Left lung (tissue), 10 donors: ENCODE results near the gene GRID1. TPM values are rescaled to one million over a fixed set of nuclear protein-coding genes. Genes with fewer than 3 reads are reported as not detected.
"Not testable (repeated sequence)": the region's sequence is repeated elsewhere in the genome, so short reads cannot be mapped to it uniquely, and the experiment has no call there.

Experiments used
- ATAC-seq: fragments of 200-7000 bp; cut with Tn5 transposase; one replicate; pipeline ENCODE4 v1.9.1; 2020; ENCODE audit warnings: moderate library complexity
- DNase-seq, 4 donors: peaks; one replicate each; pipeline ENCODE4 v3.0.0-alpha.2; 2013 to 2020
- H3K27ac ChIP-seq, 2 donors: fragments of 200-600 bp; sonication (generic) in 1 of 2; one replicate each; pipeline versions ENCODE4 v1.5.0 to v1.8.0; 2020 to 2021
- H3K27me3 ChIP-seq, 2 donors: fragments of 200-600 bp; sonication (generic) in 1 of 2; one replicate each; pipeline versions ENCODE4 v1.5.0 to v1.8.0; 2020 to 2021
- H3K36me3 ChIP-seq, 2 donors: fragments of 200-600 bp; sonication (generic) in 1 of 2; one replicate each; pipeline versions ENCODE4 v1.5.0 to v1.8.0; 2020 to 2021
- H3K4me1 ChIP-seq, 2 donors: fragments of 200-600 bp; one replicate each; pipeline ENCODE4 v1.8.0; 2021
- H3K4me3 ChIP-seq, 2 donors: fragments of 200-600 bp; sonication (generic) in 1 of 2; one replicate each; pipeline versions ENCODE4 v1.5.0 to v1.8.0; 2020 to 2021; ENCODE audit warnings: mild to moderate bottlenecking in 1 of 2
- H3K9me3 ChIP-seq, 2 donors: fragments of 200-600 bp; sonication (generic) in 1 of 2; one replicate each; pipeline versions ENCODE4 v1.5.0 to v1.8.0; 2020 to 2021
- intact Hi-C, 2 donors: fragments of 100-400 bp; cut with DNase I; formaldehyde crosslinking; loops; one replicate each; pipeline versions ENCODE4 v1.11.2 to v1.14.2; 2022
- polyA plus RNA-seq, 6 donors: library from polyadenylated mRNA; unstranded; fragments of 120-200 nt; gene quantifications; one replicate each; pipeline ENCODE4 v1.2.1, GENCODE V29; 2013; ENCODE audit not compliant: insufficient read length in 6 of 6
- total RNA-seq, 2 donors: library from RNA; stranded (reverse); fragmentation: NEBNext Ultra II Directional; extraction: Animal tissue kit (Norgen Biotek cat#: 25700); gene quantifications; one replicate each; pipeline ENCODE4 v1.2.1, GENCODE V29; 2021
- TF ChIP-seq, protein P1 (sequence below), 2 donors: fragments of 200-600 bp; sonication (generic) in 1 of 2; IDR thresholded peaks; one replicate each; pipeline versions ENCODE4 v1.5.0 to v1.8.0; 2021; ENCODE audit warnings: antibody characterized with exemption in 2 of 2
- donor health status: DM: no; HTN: yes; CAD: no.
- donor health status: DM: no; HTN: no; CAD: no.

GRID1 gene
- total and polyA plus RNA-seq, 8 donors = 0.81 to 2.6 (median 1.2) TPM

DNA sequence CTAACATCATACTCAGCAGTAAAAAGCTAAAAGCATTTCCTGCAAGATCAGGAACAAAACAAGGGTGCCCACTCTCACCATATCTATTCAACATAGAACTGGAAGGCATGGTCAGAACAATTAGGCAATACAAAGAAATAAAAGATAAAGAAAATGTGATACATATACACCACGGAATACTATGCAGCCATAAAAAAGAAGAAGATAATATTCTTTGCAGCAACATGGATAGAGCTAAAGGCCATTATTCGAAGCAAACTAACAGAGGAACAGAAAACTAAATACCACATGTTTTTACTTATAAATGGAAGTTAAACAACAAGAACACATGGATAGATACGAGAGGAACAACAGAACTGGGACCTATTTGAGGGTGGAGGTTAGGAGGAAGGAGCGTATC, 652.7 kb downstream of the GRID1 start:
- H3K9me3 ChIP-seq = peaks cover 0 to 22% of the 10 kb centered on the region in 2 donors
- H3K4me3 ChIP-seq = no peak overlapping the region
- ATAC-seq (no peak), DNase-seq (no peak)
- no peaks in the 10 kb centered on the region for H3K27me3 ChIP-seq
- TF ChIP-seq, protein P1, sequence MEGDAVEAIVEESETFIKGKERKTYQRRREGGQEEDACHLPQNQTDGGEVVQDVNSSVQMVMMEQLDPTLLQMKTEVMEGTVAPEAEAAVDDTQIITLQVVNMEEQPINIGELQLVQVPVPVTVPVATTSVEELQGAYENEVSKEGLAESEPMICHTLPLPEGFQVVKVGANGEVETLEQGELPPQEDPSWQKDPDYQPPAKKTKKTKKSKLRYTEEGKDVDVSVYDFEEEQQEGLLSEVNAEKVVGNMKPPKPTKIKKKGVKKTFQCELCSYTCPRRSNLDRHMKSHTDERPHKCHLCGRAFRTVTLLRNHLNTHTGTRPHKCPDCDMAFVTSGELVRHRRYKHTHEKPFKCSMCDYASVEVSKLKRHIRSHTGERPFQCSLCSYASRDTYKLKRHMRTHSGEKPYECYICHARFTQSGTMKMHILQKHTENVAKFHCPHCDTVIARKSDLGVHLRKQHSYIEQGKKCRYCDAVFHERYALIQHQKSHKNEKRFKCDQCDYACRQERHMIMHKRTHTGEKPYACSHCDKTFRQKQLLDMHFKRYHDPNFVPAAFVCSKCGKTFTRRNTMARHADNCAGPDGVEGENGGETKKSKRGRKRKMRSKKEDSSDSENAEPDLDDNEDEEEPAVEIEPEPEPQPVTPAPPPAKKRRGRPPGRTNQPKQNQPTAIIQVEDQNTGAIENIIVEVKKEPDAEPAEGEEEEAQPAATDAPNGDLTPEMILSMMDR (IDR thresholded peaks at IDR 0.05) = no peak
- H3K27ac ChIP-seq = no peak overlapping the region
- H3K4me1 ChIP-seq = no peaks in the 10 kb centered on the region
- H3K36me3 ChIP-seq = no peaks in the 10 kb centered on the region
- intact Hi-C loops = no loop called here

DNA sequence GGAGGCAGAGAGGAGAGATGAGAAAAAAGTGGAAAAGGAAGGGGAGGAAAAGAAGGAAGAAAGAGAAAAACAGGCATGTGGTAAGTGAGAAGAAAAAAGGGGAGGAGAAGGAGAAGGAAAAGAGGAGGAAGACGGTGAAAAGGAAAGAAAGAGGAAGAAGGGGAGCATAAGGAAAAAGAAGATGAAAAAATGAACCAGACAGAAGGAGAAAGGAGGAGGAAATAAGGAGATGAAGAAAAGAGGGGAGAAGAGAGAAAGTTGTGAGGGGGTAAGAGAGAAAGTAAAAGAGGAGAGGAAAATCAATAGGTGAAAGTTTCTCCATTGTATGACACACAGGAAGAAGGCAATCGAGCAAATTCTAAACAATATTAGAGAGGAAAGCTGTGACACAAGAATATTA, 663.8 kb downstream of the GRID1 start:
- no peak for ATAC-seq
- no peak for DNase-seq
- no peaks in the 10 kb centered on the region for H3K36me3 ChIP-seq
- no peak overlapping the region for H3K27ac ChIP-seq
- no peaks in the 10 kb centered on the region for H3K27me3 ChIP-seq
- TF ChIP-seq, protein P1 (IDR thresholded peaks at IDR 0.05) = no peak
- no peaks in the 10 kb centered on the region for H3K4me1 ChIP-seq
- intact Hi-C loops = no loop called here
- no peak overlapping the region for H3K4me3 ChIP-seq
- no peaks in the 10 kb centered on the region for H3K9me3 ChIP-seq

DNA sequence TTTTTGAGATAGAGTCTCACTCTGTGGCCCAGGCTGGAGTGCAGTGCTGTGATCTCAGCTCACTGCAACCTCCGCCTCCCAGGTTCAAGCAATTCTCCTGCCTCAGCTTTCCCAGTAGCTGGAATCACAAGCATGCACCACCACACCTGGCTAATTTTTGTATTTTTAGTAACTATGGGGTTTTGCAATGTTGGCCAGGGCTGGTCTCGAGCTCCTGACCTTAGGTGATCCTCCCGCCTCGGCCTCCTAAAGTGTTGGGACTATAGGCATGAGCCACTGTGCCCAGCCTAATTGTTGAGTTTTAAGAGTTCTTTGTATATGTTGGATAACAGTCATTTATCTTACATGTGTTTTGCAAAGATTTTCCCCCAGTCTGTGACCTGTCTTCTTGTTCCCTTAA, 667.5 kb downstream of the GRID1 start:
- H3K27ac ChIP-seq, H3K4me3 ChIP-seq, H3K4me1 ChIP-seq, H3K36me3 ChIP-seq, H3K27me3 ChIP-seq, ATAC-seq, DNase-seq, intact Hi-C loops, H3K9me3 ChIP-seq: not testable (repeated sequence)

DNA sequence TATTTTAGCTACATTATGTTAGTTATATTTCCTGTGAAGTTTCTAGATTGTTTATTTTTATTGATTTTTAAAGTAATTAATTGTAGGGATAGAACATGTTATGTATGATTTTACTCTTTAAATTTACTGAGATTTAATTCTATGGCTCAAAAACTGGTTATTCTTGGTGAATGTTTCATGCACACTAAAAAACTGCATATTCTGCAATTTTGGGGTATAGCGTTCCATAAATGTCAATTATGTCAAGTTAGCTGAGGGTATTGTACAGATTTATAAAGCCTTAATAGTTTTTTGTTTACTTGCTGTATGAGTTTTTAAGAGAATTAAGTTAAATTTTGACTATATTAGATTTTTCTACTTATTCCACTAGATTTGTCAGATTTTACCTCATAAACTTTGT, 669.7 kb downstream of the GRID1 start:
- Histone ChIP-seq H3K27me3 (no peaks in the 10 kb centered on the region), H3K4me1 (no peaks in the 10 kb centered on the region), H3K27ac (no peak overlapping the region), H3K36me3 (no peaks in the 10 kb centered on the region), H3K9me3 (peaks cover 0 to 6% of the 10 kb centered on the region in 2 donors), H3K4me3 (no peak overlapping the region)
- ATAC-seq (no peak), DNase-seq (no peak)
- intact Hi-C loops = no loop called here
- TF ChIP-seq, protein P1 (IDR thresholded peaks at IDR 0.05) = no peak

DNA sequence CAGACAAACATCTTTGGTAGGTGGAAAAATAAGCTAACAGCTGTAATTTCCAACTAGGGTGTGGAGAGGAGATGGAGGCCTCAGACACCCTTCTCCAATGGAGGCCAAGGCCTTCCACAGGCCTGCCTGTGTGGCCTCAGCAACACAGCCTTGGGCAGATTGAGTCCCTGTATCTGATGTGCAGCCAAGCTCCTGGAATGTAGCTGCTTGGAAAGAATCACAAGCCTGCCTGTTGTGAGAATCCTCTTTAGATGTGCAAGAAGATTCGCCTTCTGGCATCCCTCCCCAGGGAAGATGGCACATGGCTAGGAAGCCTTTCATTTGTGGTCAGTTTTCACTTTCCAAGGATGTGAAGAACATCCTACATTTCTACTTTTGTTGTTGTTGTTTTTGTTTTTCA, 684.0 kb downstream of the GRID1 start:
- intact Hi-C loops = no loop called here
- no peak for ATAC-seq
- no peaks in the 10 kb centered on the region for H3K27me3 ChIP-seq

DNA sequence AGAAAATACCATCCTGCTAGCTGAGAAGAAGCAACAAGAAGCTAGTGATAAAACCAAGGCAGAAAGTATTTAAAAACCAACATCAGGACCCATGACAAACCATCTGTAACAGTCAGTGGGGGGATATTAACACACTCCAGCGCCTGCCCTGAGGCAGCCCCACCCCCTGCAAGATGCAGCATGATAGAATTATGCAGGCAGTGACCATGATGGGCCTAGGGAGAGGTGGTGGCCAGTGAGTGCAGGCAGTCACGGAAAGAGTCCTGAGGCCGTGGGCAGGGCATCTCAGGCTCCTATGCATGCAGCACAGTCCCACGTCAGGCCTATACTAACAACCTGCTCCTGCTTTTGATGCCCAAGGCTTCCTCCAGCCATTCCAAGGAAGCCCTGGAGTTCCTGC, 686.9 kb downstream of the GRID1 start:
- H3K27me3 ChIP-seq = no peaks in the 10 kb centered on the region
- H3K4me3 ChIP-seq = no peak overlapping the region
- DNase-seq (no peak), ATAC-seq (no peak)
- intact Hi-C loops = no loop called here
- H3K27ac ChIP-seq = no peak overlapping the region
- TF ChIP-seq, protein P1 (IDR thresholded peaks at IDR 0.05) = no peak
- H3K4me1 ChIP-seq = no peaks in the 10 kb centered on the region
- no peaks in the 10 kb centered on the region for H3K36me3 ChIP-seq
- no peaks in the 10 kb centered on the region for H3K9me3 ChIP-seq

More for the DNA sequence above, 684.0 kb downstream of the GRID1 start:
- no peak for DNase-seq
- TF ChIP-seq, protein P1 (IDR thresholded peaks at IDR 0.05) = no peak
- no peaks in the 10 kb centered on the region for H3K36me3 ChIP-seq
- no peaks in the 10 kb centered on the region for H3K4me1 ChIP-seq
- no peak overlapping the region for H3K27ac ChIP-seq
- H3K4me3 ChIP-seq = no peak overlapping the region
- no peaks in the 10 kb centered on the region for H3K9me3 ChIP-seq
